DND-41 (cell line): ENCODE results near the gene TMX3.

Experiments used
- ATAC-seq: fragments of 200-7000 bp; cut with Tn5 transposase; 3 replicates; pipeline ENCODE4 v1.9.1; 2021; ENCODE audit warnings: low read depth; ENCODE audit not compliant: insufficient read depth
- DNase-seq: peaks from one replicate; pipeline ENCODE4 v3.0.0-alpha.2; 2020
- H2AFZ ChIP-seq: 2 replicates; pipeline ENCODE4 v1.6.0; 2012; ENCODE audit warnings: low read depth, low read length
- H3K27ac ChIP-seq: 2 replicates; pipeline ENCODE4 v1.5.1; 2012; ENCODE audit warnings: low read length, inconsistent platforms
- H3K27me3 ChIP-seq: fragments of 200-600 bp; sonication (generic); 2 replicates; pipeline ENCODE4 v1.6.0; 2012; ENCODE audit warnings: low read length, mild to moderate bottlenecking, inconsistent platforms; ENCODE audit not compliant: insufficient read depth, poor library complexity
- H3K36me3 ChIP-seq: 2 replicates; pipeline ENCODE4 v1.5.1; 2012; ENCODE audit warnings: low read length, inconsistent platforms; ENCODE audit not compliant: insufficient read depth
- H3K4me1 ChIP-seq: 2 replicates; pipeline ENCODE4 v1.5.1; 2012; ENCODE audit warnings: mild to moderate bottlenecking, low read length; ENCODE audit not compliant: insufficient read depth
- H3K4me2 ChIP-seq: 2 replicates; pipeline ENCODE4 v1.6.0; 2012; ENCODE audit warnings: mild to moderate bottlenecking, moderate library complexity, low read length, inconsistent platforms; ENCODE audit not compliant: insufficient read depth
- H3K4me3 ChIP-seq, 2 experiments: fragments of 200-600 bp in 1 of 2; shearing (Covaris generic) in 1 of 2; 2 replicates each; pipeline ENCODE4 v1.5.1; 2012 to 2016; ENCODE audit warnings: inconsistent platforms in 2 of 2, low read length in 2 of 2, mild to moderate bottlenecking in 2 of 2, low read depth in 1 of 2, moderate library complexity in 1 of 2
- H3K79me2 ChIP-seq: 2 replicates; pipeline ENCODE4 v1.6.0; 2012; ENCODE audit warnings: low read length, inconsistent platforms; ENCODE audit not compliant: insufficient read depth
- H3K9ac ChIP-seq: 2 replicates; pipeline ENCODE4 v1.6.0; 2012; ENCODE audit warnings: low read depth, mild to moderate bottlenecking, inconsistent platforms, low read length, moderate library complexity
- H3K9me3 ChIP-seq: 2 replicates; pipeline ENCODE4 v1.5.1; 2012; ENCODE audit warnings: low read length, moderate library complexity, mild to moderate bottlenecking, inconsistent platforms; ENCODE audit not compliant: insufficient read depth, severe bottlenecking
- H4K20me1 ChIP-seq: 2 replicates; pipeline ENCODE4 v1.6.0; 2012; ENCODE audit warnings: low read length; ENCODE audit not compliant: insufficient read depth
- EZH2 ChIP-seq: IDR thresholded peaks from 3 replicates; pipeline ENCODE4 v1.6.1; 2012; ENCODE audit warnings: borderline replicate concordance, low read depth, mild to moderate bottlenecking, moderate library complexity, low read length, inconsistent platforms; ENCODE audit not compliant: severe bottlenecking
- TF ChIP-seq, protein P1 (sequence below): IDR thresholded peaks from 2 replicates; pipeline ENCODE4 v1.5.1; 2012; ENCODE audit warnings: borderline replicate concordance, low read length, moderate library complexity, mild to moderate bottlenecking; ENCODE audit not compliant: poor library complexity, severe bottlenecking; ENCODE audit errors: extremely low read depth

The TMX3 gene

DNA sequence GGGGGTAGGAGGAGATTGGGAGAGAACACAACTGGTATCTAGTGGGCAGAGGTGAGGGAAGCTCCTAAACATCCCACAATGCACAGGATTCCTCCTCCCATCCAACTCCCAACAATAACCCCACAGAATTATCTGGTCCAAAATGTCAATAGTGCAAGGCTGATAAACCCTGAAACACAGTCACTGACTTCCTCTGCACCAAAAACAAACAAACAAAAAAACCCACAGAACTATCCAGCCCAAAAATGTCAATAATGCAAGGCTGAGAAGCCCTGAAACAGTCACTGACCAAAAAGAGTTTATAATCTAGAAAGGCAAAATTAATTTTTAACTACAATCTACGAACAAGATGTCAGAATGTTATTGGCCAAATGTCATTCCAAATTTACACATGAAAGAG lies 9.8 kb downstream of the TMX3 start:
- Histone ChIP-seq H3K79me2 (peaks cover 81% of the 10 kb centered on the region), H3K4me2 (no peak overlapping the region; the same call in 1 of the 2 replicates), H3K4me3 (no peak overlapping the region), H3K9me3 (no peaks in the 10 kb centered on the region), H3K36me3 (peaks cover 79% of the 10 kb centered on the region), H2AFZ (no peak overlapping the region), H3K27me3 (no peaks in the 10 kb centered on the region), H3K9ac (no peak overlapping the region), H3K4me1 (no peaks in the 10 kb centered on the region; the same call in 1 of the 2 replicates), H4K20me1 (peaks cover 20% of the 10 kb centered on the region), H3K27ac (no peak overlapping the region)
- TF ChIP-seq, protein P1, sequence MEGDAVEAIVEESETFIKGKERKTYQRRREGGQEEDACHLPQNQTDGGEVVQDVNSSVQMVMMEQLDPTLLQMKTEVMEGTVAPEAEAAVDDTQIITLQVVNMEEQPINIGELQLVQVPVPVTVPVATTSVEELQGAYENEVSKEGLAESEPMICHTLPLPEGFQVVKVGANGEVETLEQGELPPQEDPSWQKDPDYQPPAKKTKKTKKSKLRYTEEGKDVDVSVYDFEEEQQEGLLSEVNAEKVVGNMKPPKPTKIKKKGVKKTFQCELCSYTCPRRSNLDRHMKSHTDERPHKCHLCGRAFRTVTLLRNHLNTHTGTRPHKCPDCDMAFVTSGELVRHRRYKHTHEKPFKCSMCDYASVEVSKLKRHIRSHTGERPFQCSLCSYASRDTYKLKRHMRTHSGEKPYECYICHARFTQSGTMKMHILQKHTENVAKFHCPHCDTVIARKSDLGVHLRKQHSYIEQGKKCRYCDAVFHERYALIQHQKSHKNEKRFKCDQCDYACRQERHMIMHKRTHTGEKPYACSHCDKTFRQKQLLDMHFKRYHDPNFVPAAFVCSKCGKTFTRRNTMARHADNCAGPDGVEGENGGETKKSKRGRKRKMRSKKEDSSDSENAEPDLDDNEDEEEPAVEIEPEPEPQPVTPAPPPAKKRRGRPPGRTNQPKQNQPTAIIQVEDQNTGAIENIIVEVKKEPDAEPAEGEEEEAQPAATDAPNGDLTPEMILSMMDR: no peak
- no peak for TF ChIP-seq EZH2
- DNase-seq (no peak), ATAC-seq (no peak)

- Histone ChIP-seq H3K9ac (no peak overlapping the region), H3K36me3 (peaks cover 61% of the 10 kb centered on the region), H3K9me3 (no peaks in the 10 kb centered on the region), H3K4me2 (no peak overlapping the region), H3K27me3 (no peaks in the 10 kb centered on the region), H3K4me1 (no peaks in the 10 kb centered on the region; the same call in 1 of the 2 replicates), H4K20me1 (peaks cover 15% of the 10 kb centered on the region), H2AFZ (no peak overlapping the region), H3K27ac (no peak overlapping the region), H3K79me2 (peaks cover 80% of the 10 kb centered on the region), H3K4me3 (no peak overlapping the region)
- TF ChIP-seq EZH2: no peak
- TF ChIP-seq, protein P1: no peak
- ATAC-seq: peak; percentile 39; the same call in 2 of the 3 replicates
- no peak for DNase-seq
Measured at GRCh38 chr18:68703326-68703725, 11.6 kb downstream of the TMX3 start.

DNA sequence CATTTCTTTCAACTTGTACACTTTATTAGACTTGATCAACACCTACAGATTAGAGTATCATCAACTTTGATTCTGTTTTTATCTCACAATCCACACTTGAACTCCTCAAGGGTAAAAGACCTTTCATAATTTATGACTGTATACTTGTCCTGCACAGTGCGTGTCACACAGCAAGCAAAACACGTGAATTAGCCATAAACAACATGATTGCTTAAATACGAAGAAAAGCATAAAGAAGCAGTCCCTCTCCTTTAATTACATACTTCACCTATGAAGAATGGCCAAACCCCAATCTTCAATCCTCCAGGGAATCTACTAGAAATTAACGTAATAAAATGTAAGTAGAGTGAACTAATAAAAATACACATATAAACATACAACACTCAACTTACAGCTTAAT lies 13.6 kb downstream of the TMX3 start:
- H3K79me2 ChIP-seq: peaks cover 66% of the 10 kb centered on the region
- H3K9ac ChIP-seq: no peak overlapping the region

More for the DNA sequence above, 13.6 kb downstream of the TMX3 start:
- Histone ChIP-seq H3K4me1 (no peaks in the 10 kb centered on the region), H3K9me3 (no peaks in the 10 kb centered on the region), H2AFZ (no peak overlapping the region), H3K4me2 (no peak overlapping the region), H3K4me3 (no peak overlapping the region), H3K27ac (no peak overlapping the region), H3K27me3 (no peaks in the 10 kb centered on the region), H3K36me3 (peaks cover 62% of the 10 kb centered on the region), H4K20me1 (peaks cover 7% of the 10 kb centered on the region)
- ATAC-seq (no peak), DNase-seq (no peak)
- TF ChIP-seq, protein P1: no peak
- TF ChIP-seq EZH2: no peak
